ENCODE results near the gene SCT.

Gene SCT

DNA sequence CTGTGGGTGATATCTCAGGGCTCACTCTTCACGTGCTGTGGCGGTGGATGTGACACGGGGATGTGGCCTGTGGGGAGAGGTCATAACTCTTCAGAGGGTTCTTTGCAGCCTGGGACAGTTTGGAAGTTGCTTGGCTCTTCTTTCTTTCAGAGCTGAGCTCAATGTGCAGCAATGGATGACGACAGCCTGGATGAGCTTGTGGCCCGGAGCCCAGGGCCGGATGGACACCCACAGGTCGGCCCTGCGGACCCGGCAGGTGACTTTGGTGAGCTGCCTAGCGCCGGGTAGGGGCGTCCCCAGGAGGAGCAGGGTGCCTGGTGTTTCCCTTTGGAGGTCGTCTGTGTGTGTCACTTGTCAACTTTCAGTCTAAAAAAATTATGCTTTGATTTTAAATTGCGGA, 45.6 kb downstream of the SCT start:
- DNase-seq = no peak

DNA sequence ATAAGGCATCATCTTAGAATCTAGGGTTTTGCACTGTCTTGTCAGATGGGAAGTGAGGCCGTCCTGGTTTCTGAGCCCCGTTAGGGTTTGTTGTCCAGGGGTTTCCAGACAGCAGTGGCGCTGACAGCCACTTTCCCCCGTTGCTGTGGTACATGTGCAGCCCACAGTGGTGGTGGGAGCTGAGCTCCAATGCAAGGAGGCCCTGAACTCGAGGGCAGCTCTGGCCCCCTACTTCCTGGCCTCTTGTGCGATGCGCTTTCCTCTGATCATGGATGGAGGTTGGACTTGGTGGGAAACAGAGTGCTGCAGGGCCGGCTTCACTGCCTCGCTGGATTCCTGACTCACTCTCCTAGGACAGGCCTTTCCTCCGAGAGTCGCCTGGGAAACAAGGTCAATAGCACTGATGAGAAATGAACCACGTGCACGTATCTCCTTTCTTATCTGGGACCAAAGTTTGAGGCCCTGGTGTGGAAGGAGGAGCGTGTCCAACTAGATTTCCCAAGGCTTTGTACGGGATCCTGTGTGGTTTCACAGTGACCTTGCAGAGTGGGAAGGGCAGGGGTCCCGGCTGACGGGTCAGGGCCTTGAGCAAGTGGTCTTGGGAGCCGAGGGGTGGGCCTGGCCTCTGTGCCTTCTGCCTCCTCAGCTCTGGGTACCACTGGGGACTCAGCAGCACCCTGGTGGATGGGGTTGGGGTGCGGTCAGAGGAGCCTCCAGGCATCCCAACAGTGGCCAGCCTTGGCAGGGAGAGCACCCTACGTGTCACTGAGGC, 47.0 kb downstream of the SCT start:
- DNase-seq = no peak

DNA sequence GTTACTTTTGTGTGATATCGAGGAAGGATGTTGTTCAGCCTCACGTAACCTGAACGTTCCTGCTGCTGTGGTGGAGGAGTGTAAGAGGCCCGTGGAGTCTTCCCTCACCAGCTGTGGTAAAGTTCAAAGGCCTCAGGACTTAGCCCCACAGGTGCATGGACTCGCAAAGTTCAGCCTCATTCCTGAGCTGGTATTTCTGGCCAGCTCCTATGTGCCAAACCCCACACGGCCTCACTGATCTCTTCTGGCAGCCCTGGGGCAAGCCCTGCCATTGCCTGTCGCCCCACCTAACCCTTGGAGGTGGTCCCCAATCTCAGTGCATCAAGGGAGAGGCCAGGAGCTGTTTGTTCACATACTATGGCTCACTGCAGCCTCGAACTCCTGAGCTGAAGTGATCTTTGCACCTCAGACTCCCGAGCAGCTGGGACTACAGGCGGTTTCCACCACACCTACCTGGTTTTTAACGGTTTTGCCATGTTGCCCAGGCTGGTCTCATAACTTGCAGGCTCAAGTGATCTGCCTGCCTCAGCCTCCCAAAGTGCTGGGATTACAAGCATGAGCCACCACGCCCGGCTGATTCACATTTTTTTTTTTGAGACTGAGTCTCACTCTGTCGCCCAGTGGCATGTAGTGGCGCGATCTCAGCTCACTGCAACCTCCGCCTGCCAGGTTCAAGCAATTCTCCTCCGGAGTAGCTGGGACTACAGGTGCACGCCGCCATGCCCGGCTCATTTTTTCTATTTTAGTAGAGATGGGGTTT, 48.5 kb downstream of the SCT start:
- no peak for DNase-seq

DNA sequence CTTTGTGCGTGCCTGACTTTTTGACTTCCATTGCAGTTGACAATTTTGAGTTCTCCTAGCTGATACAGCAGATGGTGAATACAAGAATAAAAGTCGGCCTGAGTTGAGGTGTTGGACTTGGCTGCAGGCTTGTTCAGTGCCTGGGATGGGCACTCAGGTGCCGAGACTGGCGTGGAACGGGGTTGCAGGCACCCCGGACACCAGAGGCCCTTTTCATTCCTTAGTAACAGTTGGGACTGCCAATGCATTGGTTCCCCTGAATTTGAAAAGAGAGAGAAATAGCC, 49.4 kb downstream of the SCT start:
- DNase-seq = no peak

DNA sequence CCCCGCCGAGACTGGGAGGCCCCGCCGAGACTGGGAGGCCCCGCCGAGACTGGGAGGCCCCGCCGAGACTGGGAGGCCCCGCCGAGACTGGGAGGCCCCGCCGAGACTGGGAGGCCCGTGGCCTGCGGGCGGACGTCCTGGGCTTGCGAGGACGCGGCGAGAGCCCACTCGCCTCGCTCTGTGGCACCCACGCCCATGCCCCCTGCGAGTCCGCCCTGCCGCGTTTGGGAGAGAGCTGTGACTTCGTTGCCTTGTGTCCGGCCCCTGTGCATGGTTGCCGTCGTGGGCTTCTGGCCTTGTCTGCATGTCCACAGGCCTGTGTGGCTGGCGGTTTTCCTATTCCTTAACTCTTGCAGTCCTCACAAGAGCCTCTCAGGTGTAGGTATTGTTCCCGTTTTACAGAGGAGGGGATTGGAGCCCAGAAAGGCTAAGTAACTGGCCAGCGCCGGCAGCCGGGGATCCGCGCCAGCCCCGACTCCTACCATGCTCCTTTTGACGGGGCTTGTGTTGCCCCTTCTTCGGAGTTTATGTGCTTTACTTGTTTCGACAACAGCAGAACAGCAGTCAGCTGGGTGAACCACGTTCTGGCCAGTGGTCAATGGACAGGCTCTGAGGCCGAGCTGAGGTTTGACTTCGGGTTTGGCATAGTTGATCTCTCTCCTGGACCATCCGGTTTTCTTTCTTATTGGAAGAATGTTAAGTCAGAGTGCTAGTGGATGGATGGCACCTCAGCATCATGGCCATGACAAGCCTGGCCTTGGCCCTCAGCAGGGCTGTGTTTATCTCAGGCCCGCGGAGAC, 50.0 kb downstream of the SCT start:
- no peak for DNase-seq

All from NCI-H1436 treated with DMSO at 0.1 percent for 48 hours (cell line).